NOMO-1 treated with DMSO at 0.1 percent for 48 hours (cell line): ENCODE results near the gene WDHD1.
"Not testable (repeated sequence)": the region's sequence is repeated elsewhere in the genome, so short reads cannot be mapped to it uniquely, and the experiment has no call there.

ENCODE experiments used
- DNase-seq: peaks from one replicate; lab custom pipeline; 2025; ENCODE audit not compliant: unreplicated experiment; lab: John Stamatoyannopoulos, UW

The WDHD1 gene

GRCh38 chr14:55051165-55051422 is 24.2 kb upstream of the WDHD1 start:
- DNase-seq, result peak; percentile 54

- no peak for DNase-seq
Measured at GRCh38 chr14:55048900-55049436, 22.1 kb upstream of the WDHD1 start.

- DNase-seq, result no peak
Measured at GRCh38 chr14:55047301-55048053, 20.6 kb upstream of the WDHD1 start.

- no peak for DNase-seq
Measured at GRCh38 chr14:55045087-55045486, 18.2 kb upstream of the WDHD1 start.

- DNase-seq, result no peak
Measured at GRCh38 chr14:55043528-55043927, 16.6 kb upstream of the WDHD1 start.

- no peak for DNase-seq
Measured at GRCh38 chr14:55038708-55039107, 11.8 kb upstream of the WDHD1 start.

GRCh38 chr14:55037995-55038394 is 11.1 kb upstream of the WDHD1 start:
- not testable (repeated sequence) for DNase-seq

GRCh38 chr14:55031190-55031589 is 4.3 kb upstream of the WDHD1 start:
- no peak for DNase-seq

- no peak for DNase-seq
Measured at GRCh38 chr14:55028476-55028875, 1.6 kb upstream of the WDHD1 start.

- no peak for DNase-seq
Measured at GRCh38 chr14:55028066-55028465, 1.2 kb upstream of the WDHD1 start.

- no peak for DNase-seq
Measured at GRCh38 chr14:55026441-55026792, 482 bp downstream of the WDHD1 start.

GRCh38 chr14:55025948-55026347 is 951 bp downstream of the WDHD1 start:
- DNase-seq, result no peak

- not testable (repeated sequence) for DNase-seq
Measured at GRCh38 chr14:55024365-55024764, 2.5 kb downstream of the WDHD1 start.

GRCh38 chr14:55019968-55020554 is 6.8 kb downstream of the WDHD1 start:
- peak; percentile 48 for DNase-seq

GRCh38 chr14:55015006-55015405 is 11.9 kb downstream of the WDHD1 start:
- DNase-seq, result no peak

GRCh38 chr14:55005071-55005470 is 21.8 kb downstream of the WDHD1 start:
- no peak for DNase-seq

GRCh38 chr14:55000381-55000780 is 26.5 kb downstream of the WDHD1 start:
- peak; percentile 84 for DNase-seq

- DNase-seq, result no peak
Measured at GRCh38 chr14:54985156-54985555, 41.7 kb downstream of the WDHD1 start.

GRCh38 chr14:54981698-54982097 is 45.2 kb downstream of the WDHD1 start:
- DNase-seq, result no peak

GRCh38 chr14:54979039-54979438 is 47.9 kb downstream of the WDHD1 start:
- DNase-seq, result no peak

- no peak for DNase-seq
Measured at GRCh38 chr14:54976316-54976715, 50.6 kb downstream of the WDHD1 start.

- no peak for DNase-seq
Measured at GRCh38 chr14:54975856-54976255, 51.0 kb downstream of the WDHD1 start.
